AG04450 (cell line): ENCODE measurements around the gene SHISA6. TPM values are rescaled to one million over a fixed set of nuclear protein-coding genes. Genes with fewer than 3 reads are reported as not detected.

Experiments
- CTCF ChIA-PET: fragments of 300-600, 350-600 bp; formaldehyde crosslinking; extraction: SDS; loops from one replicate; lab custom pipeline; 2022; ENCODE audit warnings: antibody characterized with exemption, inconsistent platforms; lab: Charles Lee
- POLR2A ChIA-PET: fragments of 350-600 bp; formaldehyde crosslinking; extraction: SDS; loops from one replicate; lab custom pipeline; 2021; ENCODE audit warnings: antibody characterized with exemption, inconsistent platforms; lab: Yijun Ruan, JAX
- DNase-seq: peaks from one replicate; pipeline ENCODE4 v3.0.0-alpha.2; 2011; ENCODE audit warnings: low read depth, low spot score
- H3K27ac ChIP-seq: one replicate; pipeline ENCODE4 v1.5.1; 2012; ENCODE audit warnings: low read depth, low read length, control low read depth
- H3K27me3 ChIP-seq: one replicate; pipeline ENCODE4 v1.6.0; 2012; ENCODE audit warnings: low read length; ENCODE audit not compliant: control insufficient read depth, insufficient read depth
- H3K4me3 ChIP-seq: 2 replicates; pipeline ENCODE4 v1.5.1; 2011; ENCODE audit warnings: mild to moderate bottlenecking, low read depth, low read length, control low read depth
- H3K9me3 ChIP-seq: 2 replicates; pipeline ENCODE4 v1.5.1; 2012; ENCODE audit warnings: low read length; ENCODE audit not compliant: control insufficient read depth, insufficient read depth
- polyA plus RNA-seq: library from polyadenylated mRNA; depleted of rRNA; stranded (reverse); fragments of >200 nt; gene quantifications from 2 replicates; pipeline ENCODE4 v1.2.3, GENCODE V29; 2011
- TF ChIP-seq, protein P1 (sequence below): IDR thresholded peaks from 2 replicates; pipeline ENCODE4 v1.5.1; 2011; ENCODE audit warnings: low read depth, low read length, control low read depth, inconsistent platforms

The SHISA6 gene
- polyA plus RNA-seq, 1 experiment = not detected

DNA sequence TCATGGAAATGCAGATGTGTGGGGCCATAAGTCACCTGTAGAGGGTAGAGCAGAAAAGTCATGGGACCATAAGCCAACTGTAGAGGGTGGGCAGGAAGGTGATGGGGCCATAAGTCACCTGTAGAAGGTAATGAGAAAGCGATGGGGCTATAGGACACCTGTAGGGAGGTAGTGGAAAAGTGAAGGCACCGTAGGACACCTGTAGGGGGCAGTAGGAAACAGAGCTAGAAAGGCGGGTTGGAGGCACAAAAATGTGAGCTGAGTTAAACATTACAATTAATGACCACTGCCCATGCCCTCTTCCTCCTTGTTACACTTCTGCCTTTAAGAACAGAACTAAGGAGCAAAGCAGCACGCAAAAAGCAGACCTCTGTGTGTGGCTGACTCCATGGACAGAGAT is 150.1 kb downstream of the SHISA6 start:
- TF ChIP-seq, protein P1, sequence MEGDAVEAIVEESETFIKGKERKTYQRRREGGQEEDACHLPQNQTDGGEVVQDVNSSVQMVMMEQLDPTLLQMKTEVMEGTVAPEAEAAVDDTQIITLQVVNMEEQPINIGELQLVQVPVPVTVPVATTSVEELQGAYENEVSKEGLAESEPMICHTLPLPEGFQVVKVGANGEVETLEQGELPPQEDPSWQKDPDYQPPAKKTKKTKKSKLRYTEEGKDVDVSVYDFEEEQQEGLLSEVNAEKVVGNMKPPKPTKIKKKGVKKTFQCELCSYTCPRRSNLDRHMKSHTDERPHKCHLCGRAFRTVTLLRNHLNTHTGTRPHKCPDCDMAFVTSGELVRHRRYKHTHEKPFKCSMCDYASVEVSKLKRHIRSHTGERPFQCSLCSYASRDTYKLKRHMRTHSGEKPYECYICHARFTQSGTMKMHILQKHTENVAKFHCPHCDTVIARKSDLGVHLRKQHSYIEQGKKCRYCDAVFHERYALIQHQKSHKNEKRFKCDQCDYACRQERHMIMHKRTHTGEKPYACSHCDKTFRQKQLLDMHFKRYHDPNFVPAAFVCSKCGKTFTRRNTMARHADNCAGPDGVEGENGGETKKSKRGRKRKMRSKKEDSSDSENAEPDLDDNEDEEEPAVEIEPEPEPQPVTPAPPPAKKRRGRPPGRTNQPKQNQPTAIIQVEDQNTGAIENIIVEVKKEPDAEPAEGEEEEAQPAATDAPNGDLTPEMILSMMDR = no peak
- H3K9me3 ChIP-seq = peaks cover 39% of the 10 kb centered on the region
- POLR2A ChIA-PET = no interaction called here
- no peaks in the 10 kb centered on the region for H3K27me3 ChIP-seq
- no peak for DNase-seq
- no peak overlapping the region for H3K27ac ChIP-seq
- CTCF ChIA-PET = no interaction called here
- no peak overlapping the region for H3K4me3 ChIP-seq

DNA sequence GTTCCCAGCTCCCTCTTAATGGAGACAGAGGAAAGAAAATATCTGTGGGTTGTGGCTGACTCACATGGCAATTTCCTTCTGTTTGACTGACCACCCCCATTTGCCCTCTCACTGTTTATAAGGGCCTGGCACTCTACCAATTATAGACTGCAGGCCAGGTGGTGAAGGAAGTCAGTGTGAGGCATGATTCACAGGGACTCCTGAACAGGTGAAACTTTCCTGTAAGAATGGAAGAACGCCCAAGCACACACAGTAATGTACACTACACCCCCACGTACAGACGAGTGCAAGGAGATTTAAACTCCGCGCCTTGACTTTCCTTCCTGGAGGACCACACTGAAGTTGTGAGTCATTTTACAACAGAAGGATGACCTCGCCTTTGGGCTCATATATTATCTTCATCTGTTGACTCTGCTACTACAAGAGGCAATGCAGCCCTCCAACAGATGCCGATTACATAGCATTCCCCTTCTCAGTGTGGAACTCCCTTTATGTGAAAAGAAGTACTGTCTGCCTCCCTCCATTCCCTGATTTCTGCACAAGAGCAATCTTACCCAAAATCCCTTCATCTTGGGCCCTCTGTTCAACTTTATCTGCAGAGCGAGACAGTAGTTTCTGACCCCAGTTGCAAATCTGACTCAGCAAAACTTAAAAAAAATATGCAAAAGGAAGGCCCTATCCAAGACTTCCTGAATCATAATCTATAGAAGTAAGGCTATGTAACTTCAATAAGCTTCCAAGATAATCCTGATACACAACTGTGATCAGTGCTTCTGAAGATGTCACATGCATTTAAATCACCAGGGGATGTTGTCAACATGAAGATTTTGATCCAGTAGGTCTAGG is 163.6 kb downstream of the SHISA6 start:
- no peak for DNase-seq

DNA sequence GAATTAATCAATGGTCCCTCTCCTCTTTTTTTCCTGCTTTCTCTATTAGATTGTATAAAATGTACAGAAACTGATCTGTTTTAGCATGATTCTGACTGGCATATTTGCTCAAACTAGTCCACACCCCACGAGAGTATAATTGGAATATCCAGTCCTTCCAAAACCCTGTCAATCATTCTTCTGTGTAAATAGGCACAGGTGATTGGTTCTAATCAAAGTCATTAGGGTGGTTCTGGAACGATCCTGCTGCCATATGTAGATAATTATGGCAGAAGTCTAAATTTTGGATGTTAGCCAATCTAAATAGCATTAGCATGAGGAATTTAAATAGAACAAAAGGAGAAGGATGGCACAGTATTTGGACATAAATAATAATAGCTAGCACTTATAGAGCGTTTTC is 165.7 kb downstream of the SHISA6 start:
- no peaks in the 10 kb centered on the region for H3K27me3 ChIP-seq
- CTCF ChIA-PET = no interaction called here
- no peak overlapping the region for H3K27ac ChIP-seq
- DNase-seq = no peak
- peaks cover 31% of the 10 kb centered on the region for H3K9me3 ChIP-seq
- TF ChIP-seq, protein P1 = no peak
- POLR2A ChIA-PET = no interaction called here
- H3K4me3 ChIP-seq = no peak overlapping the region

More for the DNA sequence above, 163.6 kb downstream of the SHISA6 start:
- H3K4me3 ChIP-seq = no peak overlapping the region
- CTCF ChIA-PET = no interaction called here
- H3K27me3 ChIP-seq = no peaks in the 10 kb centered on the region
- TF ChIP-seq, protein P1 = no peak
- peaks cover 23% of the 10 kb centered on the region for H3K9me3 ChIP-seq
- POLR2A ChIA-PET = no interaction called here
- no peak overlapping the region for H3K27ac ChIP-seq

DNA sequence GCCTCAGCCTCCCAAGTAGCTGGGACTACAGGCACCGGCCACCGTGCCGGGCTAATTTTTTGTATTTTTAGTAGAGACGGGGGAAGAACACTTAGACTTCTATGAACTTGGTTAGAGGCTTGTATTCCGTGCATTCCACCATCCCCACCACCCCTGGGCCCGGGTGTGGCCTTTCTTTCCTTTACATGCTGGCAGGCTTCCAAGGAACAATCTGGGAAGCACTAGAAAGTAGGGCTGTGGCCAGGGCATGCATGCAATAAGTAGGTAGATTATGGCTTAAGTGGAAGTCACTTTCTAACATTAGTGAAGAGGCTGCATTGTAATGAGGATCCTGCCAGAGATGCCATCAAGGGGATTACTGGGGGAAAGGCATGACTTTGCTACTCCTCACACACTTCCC is 171.6 kb downstream of the SHISA6 start:
- no peak overlapping the region for H3K4me3 ChIP-seq
- H3K9me3 ChIP-seq = peaks cover 29% of the 10 kb centered on the region
- ChIA-PET CTCF (no interaction called here), POLR2A (no interaction called here)
- DNase-seq = no peak
- H3K27me3 ChIP-seq = no peaks in the 10 kb centered on the region
- no peak overlapping the region for H3K27ac ChIP-seq
- TF ChIP-seq, protein P1 = no peak

DNA sequence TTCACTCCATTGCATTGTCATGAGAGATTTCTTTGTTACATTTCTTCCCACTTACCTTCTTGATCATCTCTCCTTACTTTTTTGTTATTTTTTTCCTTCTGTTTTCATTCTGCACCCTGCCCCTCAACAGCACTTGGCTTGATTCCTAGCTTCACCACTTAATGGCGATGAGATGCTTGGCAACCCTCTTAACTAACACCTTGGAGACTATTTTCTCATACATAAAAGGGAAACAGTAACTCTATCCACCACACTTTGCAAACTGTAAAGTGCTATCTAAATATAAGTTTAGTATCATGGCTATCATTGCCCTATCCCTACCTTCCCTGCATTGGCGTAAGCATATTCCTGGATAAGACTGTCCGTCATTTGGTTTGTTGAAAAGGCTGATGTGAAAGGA is 177.3 kb downstream of the SHISA6 start:
- H3K27me3 ChIP-seq = no peaks in the 10 kb centered on the region
- POLR2A ChIA-PET = no interaction called here

More for the DNA sequence above, 177.3 kb downstream of the SHISA6 start:
- no peak for DNase-seq
- CTCF ChIA-PET = no interaction called here
- H3K9me3 ChIP-seq = peaks cover 18% of the 10 kb centered on the region
- TF ChIP-seq, protein P1 = no peak
- H3K27ac ChIP-seq = no peak overlapping the region
- no peak overlapping the region for H3K4me3 ChIP-seq
